Mucosa of descending colon (tissue), 3 donors: ENCODE data around the gene ERC1. TPM values are rescaled to one million over a fixed set of nuclear protein-coding genes. Genes with fewer than 3 reads are reported as not detected.

Experiments
- ATAC-seq: fragments of 200-7000 bp; cut with Tn5 transposase; one replicate; pipeline ENCODE4 v1.9.1; 2020; ENCODE audit warnings: mild to moderate bottlenecking, moderate library complexity
- DNase-seq, 3 donors: peaks; one replicate each; pipeline ENCODE4 v3.0.0-alpha.2; 2020
- H3K36me3 ChIP-seq: fragments of 200-600 bp; one replicate; pipeline ENCODE4 v1.8.0; 2021; ENCODE audit warnings: low read depth, mild to moderate bottlenecking
- H3K4me1 ChIP-seq: fragments of 200-600 bp; one replicate; pipeline ENCODE4 v1.8.0; 2021; ENCODE audit warnings: low read depth, mild to moderate bottlenecking
- H3K4me3 ChIP-seq: fragments of 200-600 bp; one replicate; pipeline ENCODE4 v1.8.0; 2021; ENCODE audit warnings: mild to moderate bottlenecking
- H3K9me3 ChIP-seq: fragments of 200-600 bp; one replicate; pipeline ENCODE4 v1.8.0; 2021; ENCODE audit warnings: mild to moderate bottlenecking
- intact Hi-C, 2 donors: fragments of 100-400 bp; cut with DNase I in 1 of 2; cut with micrococcal nuclease in 1 of 2; formaldehyde crosslinking; loops; one replicate each; pipeline versions ENCODE4 v1.11.0 to v1.11.1; 2022; cut with DNase I, micrococcal nuclease
- total RNA-seq, 3 donors: library from RNA; stranded (reverse); fragmentation: NEBNext Ultra II Directional in 2 of 3; extraction: Animal tissue kit (Norgen Biotek cat#: 25700) in 2 of 3; gene quantifications; one replicate each; pipeline versions ENCODE4 v1.2.1 to v1.2.4, GENCODE V29; 2021 to 2023
- TF ChIP-seq, protein P1 (sequence below): fragments of 200-600 bp; IDR thresholded peaks from one replicate; pipeline ENCODE4 v1.8.0; 2022; ENCODE audit warnings: antibody characterized with exemption, mild to moderate bottlenecking
- donor health status: DM: no; HTN: no; CAD: no; lungs with moderate emphysema.
- donor health status: DM: no; HTN: no; CAD: no.
- donor health status: DM: no; HTN: yes; CAD: no.

ERC1 gene
- total RNA-seq, 3 donors from 2014 or later: 42.6 to 76.3 (median 49.6) TPM

- DNase-seq (no peak), ATAC-seq (no peak)
- no peak overlapping the region for H3K4me3 ChIP-seq
- intact Hi-C loops: no loop called here
- peaks cover 3% of the 10 kb centered on the region for H3K9me3 ChIP-seq
- TF ChIP-seq, protein P1, sequence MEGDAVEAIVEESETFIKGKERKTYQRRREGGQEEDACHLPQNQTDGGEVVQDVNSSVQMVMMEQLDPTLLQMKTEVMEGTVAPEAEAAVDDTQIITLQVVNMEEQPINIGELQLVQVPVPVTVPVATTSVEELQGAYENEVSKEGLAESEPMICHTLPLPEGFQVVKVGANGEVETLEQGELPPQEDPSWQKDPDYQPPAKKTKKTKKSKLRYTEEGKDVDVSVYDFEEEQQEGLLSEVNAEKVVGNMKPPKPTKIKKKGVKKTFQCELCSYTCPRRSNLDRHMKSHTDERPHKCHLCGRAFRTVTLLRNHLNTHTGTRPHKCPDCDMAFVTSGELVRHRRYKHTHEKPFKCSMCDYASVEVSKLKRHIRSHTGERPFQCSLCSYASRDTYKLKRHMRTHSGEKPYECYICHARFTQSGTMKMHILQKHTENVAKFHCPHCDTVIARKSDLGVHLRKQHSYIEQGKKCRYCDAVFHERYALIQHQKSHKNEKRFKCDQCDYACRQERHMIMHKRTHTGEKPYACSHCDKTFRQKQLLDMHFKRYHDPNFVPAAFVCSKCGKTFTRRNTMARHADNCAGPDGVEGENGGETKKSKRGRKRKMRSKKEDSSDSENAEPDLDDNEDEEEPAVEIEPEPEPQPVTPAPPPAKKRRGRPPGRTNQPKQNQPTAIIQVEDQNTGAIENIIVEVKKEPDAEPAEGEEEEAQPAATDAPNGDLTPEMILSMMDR: no peak
- H3K4me1 ChIP-seq: peaks cover 9% of the 10 kb centered on the region
- peaks cover 3% of the 10 kb centered on the region for H3K36me3 ChIP-seq
Measured at GRCh38 chr12:1201886-1202285, 210.9 kb downstream of the ERC1 start.

DNA sequence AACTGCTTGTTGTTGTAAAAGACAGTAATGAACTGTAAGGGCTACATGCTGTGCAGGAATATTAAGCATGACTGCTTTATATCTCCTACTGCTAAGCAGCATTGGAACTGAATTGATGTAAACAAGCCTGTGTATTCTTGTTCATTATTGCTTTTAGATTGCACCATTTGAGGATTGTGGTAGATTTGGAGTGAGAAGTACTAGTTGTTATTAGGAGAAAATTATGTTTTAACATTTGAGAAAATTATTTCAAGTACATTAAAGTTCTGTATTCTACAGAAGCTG is 212.7 kb downstream of the ERC1 start:
- intact Hi-C loops: no loop called here

DNA sequence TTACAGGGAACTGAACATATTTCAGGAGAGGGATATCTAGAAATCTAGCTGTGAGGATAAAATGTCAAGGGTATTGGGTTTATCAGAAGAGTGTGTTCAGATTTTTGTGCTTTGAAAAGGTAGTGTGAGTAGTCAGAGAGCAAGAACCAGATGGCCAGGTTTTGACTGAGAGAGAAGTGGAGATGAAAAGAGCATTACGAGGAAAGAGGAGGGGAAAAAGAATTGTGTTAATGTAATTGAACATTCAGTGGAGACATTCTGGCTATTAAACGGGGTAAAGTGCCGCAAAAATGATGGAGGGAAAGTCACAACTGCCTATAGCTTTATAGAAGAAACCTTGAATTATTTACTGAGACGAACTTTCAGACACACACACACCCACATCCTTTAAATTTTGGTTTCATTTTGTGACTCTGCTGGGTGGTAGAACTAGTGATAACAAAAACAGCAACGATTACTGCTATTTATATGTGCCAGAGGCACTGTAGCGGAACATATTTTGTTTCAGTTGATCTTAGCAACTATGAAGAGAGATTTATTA is 213.6 kb downstream of the ERC1 start:
- intact Hi-C loops: no loop called here
- DNase-seq (no peak), ATAC-seq (peak; percentile 65)
- no peaks in the 10 kb centered on the region for H3K36me3 ChIP-seq
- no peaks in the 10 kb centered on the region for H3K9me3 ChIP-seq
- TF ChIP-seq, protein P1: no peak
- peaks cover 9% of the 10 kb centered on the region for H3K4me1 ChIP-seq
- no peak overlapping the region for H3K4me3 ChIP-seq

More for the DNA sequence above, 212.7 kb downstream of the ERC1 start:
- no peak for ATAC-seq
- Histone ChIP-seq H3K4me3 (no peak overlapping the region), H3K36me3 (no peaks in the 10 kb centered on the region), H3K4me1 (peaks cover 9% of the 10 kb centered on the region), H3K9me3 (peaks cover under 1% of the 10 kb centered on the region)
- TF ChIP-seq, protein P1: no peak
- no peak for DNase-seq

DNA sequence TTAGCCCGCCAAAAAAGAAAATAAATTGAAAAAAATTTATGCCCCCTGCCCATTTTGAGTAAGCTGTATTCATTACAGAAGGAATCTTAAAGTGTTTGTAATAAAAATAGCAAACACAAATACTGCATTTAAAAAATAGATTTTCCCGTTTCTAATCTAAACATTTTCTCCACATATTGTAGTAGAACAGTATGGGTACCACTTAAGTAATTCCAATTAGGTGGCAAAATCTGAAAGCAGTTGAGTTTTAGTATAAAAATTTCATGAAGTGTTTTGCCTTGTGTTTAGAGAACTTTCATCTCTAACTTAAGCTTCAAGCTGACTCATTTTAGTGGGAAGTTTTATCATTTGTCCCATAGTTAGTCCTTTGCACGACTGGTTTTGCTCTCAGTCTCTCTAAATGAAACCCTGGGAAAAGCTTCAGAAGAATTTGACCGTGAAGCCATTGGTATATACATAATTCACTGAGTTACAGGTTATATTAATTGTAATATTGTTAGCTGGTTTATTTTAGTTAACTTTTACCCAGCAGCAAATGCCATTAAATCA is 214.6 kb downstream of the ERC1 start:
- no peak for ATAC-seq
- Histone ChIP-seq H3K4me3 (no peak overlapping the region), H3K4me1 (peaks cover 9% of the 10 kb centered on the region), H3K36me3 (no peaks in the 10 kb centered on the region), H3K9me3 (no peaks in the 10 kb centered on the region)
- TF ChIP-seq, protein P1: no peak
- no peak for DNase-seq
- intact Hi-C loops: no loop called here

DNA sequence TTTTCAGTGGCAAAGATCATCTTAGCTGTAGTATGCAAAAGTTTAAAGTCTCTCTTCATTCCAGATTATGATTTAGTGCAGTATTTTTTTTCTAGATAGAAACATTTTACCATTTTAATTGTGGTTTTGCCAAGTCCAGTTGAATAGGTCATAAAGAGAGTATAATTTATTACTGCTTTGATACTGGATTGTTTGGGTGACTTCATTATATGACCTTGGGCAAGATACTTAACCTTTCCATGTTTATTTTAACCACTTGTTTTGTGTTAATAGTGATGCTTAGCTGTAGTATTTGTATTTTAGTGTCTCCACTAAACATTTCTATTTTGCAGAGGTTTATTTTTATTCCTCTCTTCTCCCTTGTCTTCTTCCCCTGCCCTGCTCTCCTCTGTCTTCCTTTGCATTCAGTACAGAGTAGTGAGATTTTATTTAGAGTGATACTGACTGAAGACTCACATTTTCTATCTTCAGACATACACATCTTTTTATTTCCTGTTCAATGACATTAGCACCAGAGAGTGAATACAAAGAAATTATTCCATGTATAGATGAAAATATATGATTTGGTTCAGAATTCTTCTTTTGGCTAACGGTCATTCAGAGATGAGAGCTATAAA is 215.2 kb downstream of the ERC1 start:
- H3K4me1 ChIP-seq: peaks cover 9% of the 10 kb centered on the region
- ATAC-seq (no peak), DNase-seq (no peak)
- no peaks in the 10 kb centered on the region for H3K36me3 ChIP-seq
- no peaks in the 10 kb centered on the region for H3K9me3 ChIP-seq
- TF ChIP-seq, protein P1: no peak
- no peak overlapping the region for H3K4me3 ChIP-seq
- intact Hi-C loops: no loop called here
